Measurements from ENCODE around the gene SPRED2.

DNA sequence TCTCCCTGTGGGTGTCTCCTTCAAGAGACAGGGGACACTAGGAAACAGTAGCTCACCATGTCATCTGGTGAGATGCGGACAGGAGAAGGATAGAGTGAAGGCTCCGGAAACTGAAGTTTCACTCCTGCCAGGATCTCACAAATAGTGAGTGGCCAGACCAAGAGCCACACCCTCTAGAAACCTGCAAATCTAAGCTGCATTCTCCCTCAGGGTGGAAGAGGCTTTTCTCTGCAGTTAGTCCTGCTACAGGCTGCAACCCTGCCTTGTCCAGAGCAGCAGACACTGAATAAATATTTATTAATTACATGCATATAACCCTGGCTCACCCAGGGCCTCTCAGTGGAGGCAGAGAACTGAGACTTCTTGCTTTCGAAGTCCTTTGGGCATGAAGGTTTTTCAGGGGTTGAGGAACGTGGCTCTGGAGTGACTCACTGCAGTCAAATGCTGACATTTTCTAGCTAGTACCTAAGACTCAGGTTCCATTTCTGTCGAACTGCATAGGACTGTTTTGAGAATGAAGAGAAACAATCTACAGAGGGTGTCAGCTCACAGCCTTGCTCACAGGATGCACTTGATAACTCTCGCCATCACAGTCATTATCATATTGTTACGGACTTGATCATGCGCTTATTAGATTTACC, 117.5 kb downstream of the SPRED2 start:
- TF ChIP-seq CTCF (IDR thresholded peaks at IDR 0.05) (no peak), POLR2A (IDR thresholded peaks at IDR 0.05) (no peak)

Measured in testis (tissue), 2 donors.